ENCODE results near the gene SGPP1.
"Not testable (repeated sequence)": the region's sequence is repeated elsewhere in the genome, so short reads cannot be mapped to it uniquely, and the experiment has no call there.

SGPP1 gene

DNA sequence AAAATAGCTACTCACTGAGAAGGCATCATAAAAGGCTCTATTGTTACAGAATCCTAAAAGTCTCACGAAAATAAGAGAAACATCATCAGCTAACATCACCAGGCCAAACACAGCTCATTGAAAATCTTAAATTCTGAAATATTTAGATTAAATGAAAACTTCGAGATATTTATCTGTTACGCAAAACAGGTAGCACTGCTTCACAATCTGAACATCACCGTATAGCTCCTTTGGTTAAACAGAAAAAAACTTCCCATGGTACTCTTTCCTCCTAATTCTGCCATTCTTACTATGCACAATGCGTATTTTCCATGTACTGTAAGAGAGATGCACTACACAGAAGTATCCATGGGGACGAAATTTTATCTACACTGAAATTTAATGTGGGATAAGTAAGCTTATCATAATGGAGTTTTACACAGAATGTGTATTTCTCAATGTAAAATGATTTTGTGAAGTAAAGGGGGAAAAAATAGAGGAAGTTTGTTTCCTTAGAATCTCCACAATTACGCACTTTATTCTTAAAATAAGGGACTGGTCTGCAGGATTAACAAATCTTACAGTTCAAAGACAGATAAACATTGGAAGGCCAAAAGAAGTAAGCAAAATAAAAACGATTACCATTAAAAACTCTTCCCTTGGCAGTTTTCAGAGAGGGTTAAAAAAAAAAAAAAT is 1.9 kb downstream of the SGPP1 start:
- DNase-seq = no peak

DNA sequence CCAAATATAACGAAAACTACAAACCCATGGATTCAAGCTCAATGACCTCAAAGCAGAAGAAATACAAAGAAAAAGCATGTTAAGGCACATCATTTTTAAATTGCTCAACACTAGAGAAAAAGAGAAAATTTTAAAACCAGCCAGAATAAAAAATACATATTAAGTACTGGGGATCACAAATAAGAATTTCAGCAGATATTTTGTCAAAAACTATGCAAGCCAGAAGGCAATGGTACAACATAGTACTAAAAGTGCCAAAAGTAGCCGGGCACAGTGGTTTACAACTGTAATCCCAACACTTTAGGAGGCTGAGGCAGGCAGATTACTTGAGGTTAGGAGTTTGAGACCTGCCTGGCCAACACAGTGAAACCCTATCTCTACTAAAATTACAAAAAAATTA is 10.2 kb downstream of the SGPP1 start:
- no peak for DNase-seq

DNA sequence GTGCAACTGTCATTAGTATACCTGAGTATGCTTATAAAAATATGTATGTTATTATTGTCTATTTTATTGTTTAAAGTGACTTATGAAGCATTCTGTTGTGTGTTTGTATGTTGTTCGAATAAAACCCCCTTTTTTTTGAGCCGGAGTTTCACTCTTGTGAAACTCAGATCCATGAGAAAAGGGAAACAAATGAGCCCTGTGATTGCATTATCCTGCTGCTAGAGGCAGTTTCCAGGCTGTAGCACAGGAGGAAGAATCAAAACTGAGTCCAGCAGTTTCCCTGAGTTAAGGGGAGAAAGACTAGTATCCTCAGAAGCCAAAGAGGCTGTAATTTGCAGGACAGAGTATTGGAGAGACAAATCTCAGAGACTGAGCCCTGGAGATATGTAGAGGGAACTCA is 12.5 kb downstream of the SGPP1 start:
- DNase-seq = no peak

DNA sequence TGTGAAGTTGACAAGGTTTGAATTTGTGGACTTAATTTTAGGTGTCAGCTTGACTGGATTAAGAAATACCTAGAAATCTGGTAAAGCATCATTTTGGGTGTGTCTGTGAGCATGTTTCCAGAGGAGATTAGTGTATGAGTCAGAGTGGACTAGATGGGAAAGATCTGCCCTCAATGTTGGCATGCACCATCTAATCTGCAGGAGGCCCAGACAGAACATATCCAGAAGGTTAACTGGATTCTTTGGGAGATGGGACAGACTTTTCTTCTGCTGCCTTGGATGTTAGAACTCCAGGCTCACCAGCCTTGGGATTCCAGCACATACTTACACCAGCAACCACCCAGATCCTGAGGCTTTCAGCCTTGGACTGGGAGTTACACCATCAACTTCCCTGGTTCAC is 14.1 kb downstream of the SGPP1 start:
- DNase-seq = no peak

DNA sequence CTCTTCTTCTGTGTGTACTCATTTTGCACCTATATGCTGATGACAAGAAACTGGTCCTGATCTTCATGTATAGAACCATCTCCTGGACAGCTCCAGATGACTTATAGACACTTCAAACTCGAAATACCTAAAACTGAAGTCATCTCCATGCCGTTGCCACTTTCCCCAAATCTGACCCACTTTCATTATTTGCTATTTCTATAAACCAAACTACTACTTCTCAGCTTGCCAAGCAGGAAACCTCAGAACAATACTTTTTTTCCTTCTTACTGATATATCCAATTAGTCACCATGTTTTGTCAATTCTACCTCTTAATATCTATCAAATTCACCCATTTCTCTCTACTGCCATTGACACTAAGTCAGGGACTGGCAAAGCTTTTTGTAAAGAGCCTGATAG is 14.8 kb downstream of the SGPP1 start:
- no peak for DNase-seq

DNA sequence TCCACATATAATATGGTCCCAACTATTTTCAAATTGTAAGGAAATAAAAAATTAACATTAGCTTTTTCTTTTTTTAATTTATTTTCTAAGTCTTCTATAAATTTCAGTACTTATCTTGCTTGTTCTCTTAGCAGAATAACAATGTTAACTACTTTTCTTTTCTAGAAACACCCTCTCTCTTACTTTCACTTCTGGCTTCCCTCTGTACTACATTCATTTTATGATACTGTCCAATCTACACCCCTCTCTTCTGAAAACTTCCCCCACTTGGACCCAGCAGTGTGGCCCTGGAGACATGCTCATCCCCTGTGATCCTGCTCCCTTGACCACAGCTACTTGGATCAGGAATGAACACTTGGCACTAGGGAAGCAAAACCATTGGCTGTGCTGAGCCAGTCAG is 15.7 kb downstream of the SGPP1 start:
- no peak for DNase-seq

DNA sequence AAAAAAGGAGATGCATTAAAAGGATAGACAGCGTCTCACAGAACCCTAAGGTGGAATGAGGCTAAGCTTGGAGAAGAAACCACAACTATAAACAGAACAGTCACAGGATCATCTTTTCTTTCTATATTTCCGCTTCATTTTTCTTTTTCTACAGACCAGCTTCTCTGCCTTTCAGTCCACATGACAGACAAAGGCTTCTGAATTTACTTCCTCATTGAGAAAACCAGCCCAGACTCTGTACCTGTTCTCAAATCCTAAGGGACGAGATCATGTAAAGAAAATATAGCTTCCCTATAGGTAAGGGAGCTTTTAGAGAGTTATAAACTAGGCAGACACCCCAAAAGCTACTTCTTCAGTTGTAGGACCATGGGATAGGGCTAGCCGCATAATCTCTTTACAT is 17.4 kb downstream of the SGPP1 start:
- DNase-seq = no peak

DNA sequence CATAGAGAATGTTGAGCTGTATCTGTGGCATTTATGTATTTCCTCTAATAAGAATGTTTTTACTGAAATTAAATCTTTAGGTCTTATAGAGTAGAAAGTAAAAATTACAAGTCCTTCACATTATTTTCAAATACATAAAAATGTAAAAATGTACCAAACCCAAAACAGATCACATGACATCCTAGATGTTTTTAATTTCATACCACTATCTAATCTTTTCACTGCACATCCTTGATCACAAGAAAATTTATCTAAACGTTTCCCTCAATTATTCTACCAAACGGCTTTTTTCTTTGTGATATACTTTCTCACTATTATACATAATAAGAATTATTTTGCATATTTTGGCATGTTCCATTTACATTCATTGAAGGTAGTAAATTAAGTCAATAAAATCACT is 18.3 kb downstream of the SGPP1 start:
- no peak for DNase-seq

DNA sequence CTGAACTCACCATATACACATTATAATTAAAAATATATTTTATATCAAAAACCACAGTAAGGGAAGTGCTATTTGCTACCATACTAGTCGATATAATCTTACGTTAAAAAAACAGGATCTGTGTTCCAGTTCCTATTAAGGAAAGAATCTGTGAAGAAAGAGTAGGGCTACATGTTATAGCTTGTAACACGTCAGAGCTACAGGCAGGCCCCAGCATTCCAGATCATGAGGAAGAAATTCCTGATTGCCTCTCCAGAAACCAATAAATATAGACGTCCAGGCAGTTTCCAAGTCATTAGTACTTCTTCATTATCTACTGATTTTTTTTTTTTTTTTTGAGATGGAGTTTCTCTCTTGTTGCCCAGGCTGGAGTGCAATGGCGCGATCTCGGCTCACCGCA is 20.6 kb downstream of the SGPP1 start:
- no peak for DNase-seq

DNA sequence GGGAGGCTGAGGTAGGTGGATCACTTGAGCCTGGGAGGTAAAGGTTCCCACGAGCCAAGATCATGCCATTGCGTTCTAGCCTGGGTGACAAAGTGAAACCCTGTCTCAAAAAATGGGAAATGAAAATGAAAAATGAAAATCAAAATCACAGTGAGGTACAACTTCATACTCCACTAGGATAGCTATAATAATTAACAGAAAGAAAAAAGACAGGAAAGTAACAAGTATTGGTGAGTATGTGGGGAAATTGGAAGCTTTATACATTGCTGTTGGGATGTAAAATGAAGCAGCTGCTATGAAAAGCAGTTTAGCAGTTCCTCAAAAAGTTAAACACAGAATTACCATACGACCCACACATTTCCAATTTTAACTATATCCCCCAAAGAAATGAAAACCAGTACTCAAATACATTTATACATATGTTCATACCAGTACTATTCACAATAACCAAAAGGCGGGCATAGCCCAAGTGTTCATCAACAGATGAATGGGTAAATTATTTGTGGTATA is 22.2 kb downstream of the SGPP1 start:
- no peak for DNase-seq

DNA sequence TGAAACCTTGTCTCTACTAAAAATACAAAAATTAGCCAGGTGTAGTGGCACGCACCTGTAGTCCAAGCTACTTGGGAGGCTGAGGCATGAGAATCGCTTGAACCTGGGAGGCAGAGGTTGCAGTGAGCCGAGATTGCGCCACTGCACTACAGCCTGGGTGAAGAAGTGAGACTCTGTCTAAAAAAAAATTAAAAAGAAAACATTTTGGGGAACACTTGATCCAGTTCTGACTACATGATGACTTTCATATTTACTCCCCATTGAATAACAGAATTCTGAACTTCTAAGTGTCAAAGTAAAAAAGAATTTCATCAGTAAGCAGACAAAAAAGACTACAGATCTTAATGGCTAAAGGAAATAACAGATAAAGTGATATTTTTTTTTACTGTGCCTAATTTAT is 25.3 kb downstream of the SGPP1 start:
- DNase-seq = not testable (repeated sequence)

DNA sequence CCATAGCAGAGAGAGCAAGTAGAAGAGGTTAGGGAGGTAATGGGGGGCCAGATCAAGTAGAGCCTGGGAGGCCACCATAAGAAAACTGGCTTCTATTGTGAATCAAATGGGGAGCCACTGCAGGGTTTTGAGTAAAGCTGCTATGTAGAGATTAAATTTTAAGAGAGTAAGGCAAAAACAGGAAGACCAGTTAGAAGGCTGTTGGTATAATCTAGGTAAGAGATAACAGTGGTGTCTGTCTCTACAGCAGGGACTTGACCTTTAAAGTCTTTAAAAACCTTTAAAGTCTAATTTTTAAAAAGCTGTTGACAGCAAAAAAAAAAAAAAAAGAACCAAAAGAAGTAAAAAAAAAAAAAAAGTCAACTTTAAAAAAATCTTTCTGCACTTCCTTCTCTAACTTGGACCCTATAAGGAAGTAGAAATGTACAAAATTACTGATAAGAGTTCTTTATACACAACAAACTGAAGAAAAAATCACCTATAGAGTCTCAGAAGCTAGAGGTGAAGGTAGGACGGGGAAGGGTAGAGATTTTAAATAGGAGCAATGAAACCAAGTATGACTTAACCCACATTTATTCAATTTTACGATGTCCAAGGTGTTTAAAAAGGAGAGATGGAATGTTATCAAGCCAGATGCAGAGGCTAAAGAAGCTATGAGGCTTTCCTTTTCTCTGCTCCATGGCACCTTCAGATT is 26.1 kb downstream of the SGPP1 start:
- no peak for DNase-seq

DNA sequence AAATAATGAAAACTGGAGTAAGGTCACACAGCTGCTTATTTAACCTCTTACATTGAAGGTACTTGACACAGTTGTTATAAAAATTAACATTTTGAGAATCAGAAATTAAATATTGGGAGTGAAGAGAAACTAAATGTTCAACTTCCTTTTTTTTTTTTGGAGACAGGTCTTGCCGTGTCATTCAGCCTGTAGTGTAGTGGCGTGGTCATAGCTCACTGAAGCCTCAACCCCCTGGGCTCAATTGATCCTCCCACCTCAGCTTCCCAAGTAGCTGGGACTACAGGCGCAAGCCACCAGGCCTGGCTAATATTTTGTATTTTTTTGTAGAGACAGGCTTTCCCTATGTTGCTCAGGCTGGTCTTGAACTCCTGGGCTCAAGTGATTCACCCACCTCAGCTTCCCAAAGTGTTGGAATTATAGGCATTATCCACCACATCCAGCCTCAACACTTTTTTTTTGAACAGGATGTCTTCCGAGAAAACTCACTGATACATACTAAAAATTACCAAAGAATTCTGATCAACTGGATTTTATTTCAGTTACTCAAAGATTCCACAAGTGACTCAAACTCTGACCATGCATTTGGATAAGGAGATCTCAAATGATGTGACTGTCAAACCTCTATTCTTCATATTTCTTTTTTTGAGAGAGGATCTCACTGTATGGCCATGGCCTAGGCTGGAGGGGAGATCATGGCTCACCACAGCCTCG is 35.4 kb downstream of the SGPP1 start:
- no peak for DNase-seq

DNA sequence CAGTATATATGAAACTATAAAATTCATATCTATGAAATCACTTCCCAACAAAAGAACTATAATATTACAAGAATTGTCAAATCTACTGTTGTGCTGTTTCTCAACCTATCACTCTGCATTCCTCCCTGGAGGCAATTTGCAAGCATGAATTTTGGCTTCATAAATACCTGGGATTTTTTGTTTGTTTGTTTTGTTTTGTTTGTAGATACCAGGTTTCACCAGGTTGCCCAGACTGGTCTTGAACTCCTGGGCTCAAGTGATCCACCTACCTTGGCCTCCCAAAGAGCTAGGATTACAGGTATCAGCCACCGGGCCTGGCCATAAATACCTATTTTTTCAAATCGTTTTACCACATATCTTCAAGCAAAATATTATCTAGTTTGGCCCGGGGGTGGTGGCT is 38.7 kb downstream of the SGPP1 start:
- no peak for DNase-seq

DNA sequence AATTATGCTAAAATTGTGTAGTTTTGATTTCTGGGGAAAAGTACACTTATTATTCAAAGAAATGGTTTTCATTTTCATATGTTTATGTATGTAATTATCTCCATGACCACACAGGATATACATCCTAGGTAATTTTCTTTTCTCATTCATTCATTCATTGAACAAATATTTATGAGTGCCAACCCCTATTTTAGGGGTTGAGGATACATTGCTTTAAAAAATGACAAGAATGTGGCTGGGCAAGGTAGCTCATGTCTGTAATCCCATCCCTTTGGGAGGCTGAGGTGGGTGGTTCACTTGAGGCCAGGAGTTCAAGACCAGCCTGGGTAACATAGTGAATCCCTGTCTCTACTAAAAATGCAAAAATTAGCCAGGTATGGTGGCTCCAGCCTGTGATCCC is 40.9 kb downstream of the SGPP1 start:
- no peak for DNase-seq

DNA sequence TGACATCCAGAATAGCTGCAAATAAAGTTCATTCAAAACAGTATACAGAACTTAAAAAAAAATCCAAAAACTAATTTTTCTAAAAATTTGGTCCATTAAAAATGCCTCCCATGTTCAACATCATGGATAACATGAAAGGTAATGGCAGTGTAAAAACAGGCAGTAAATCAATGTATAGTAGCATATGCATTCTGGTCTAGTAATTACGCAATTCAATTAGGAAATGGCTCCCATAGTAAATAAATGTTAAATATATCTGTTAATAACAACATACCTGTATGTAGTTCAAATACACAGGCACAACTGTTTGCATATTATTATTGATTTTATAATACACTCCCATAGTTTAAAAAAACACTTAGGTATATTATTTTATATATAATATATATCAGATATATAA is 42.5 kb downstream of the SGPP1 start:
- no peak for DNase-seq

DNA sequence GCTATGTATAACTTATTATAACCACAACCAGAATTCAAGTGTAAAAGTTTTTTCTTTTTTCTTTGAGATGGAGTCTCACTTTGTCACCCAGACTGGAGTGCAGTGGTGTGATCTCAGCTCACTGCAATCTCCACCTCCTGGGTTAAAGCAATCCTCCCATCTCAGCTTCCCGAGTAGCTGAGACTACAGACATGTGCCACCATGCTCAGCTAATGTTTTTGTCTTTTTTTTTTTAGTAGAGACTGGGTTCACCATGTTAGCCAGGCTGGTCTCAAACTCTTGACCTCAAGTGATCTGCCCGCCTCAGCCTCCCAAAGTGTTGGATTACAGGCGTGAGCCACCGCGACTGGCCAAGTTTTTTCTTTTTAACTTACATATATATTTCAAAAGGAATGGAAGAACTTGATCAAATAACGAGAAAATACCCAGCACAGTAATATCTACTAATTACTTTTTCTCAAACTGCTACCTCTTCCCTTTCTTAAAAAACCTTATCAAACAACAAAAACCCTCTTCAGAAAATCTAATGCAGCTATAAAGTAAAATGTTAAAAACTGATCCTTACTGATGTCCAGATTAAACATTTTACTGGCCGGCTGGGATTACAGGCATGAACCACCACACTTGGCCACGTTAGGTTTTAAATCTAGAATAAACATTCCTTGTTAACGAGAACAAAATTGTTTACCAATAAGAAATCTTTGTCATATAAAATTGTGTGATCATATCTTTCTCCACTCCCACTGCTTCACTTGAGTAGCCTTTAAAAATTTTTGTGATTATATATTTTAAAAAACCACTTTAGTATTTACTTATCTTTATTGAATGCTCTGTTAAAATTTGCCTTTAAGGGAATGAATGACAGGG is 44.9 kb downstream of the SGPP1 start:
- DNase-seq = no peak

DNA sequence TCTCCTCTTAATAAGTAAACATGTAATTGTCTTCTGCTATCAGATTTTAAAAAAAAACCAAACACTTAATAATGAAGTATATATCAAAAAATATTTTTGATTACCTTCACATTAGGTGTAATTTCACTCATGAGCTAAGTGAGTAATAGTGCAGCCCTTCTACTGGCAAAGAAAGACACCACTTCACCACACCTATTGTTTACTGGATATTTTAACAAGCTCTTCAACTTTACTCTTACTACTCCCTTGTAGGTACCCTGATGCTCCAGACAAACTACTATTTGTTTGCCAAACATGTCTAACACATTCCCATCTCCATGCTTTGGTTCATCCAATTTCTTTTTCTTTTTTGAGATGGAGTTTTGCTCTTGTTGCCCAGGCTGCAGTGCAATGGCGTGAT is 49.3 kb downstream of the SGPP1 start:
- no peak for DNase-seq

DNA sequence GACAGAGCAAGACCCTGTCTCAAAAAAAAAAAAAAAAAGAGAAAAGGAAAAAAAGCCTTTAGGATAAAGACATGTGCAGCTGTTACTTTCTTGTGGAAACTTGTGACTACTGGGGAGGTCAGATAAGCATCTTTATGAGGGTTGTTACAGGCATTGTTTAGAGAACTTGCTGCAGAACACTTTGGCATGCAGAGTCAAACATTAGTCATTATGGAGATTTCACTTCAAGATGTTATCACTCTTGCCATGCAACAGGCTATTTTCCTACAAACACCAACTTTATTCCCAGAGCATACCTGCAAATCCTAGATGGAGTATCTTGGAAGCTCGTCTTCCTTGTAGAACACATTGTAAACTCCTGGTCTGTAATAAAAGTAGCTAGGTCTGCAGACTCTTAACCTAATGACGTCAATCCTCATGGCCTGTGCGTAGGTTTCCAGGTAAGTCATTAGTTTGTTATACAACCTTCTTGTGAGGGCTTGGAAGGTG is 49.9 kb downstream of the SGPP1 start:
- no peak for DNase-seq

DNA sequence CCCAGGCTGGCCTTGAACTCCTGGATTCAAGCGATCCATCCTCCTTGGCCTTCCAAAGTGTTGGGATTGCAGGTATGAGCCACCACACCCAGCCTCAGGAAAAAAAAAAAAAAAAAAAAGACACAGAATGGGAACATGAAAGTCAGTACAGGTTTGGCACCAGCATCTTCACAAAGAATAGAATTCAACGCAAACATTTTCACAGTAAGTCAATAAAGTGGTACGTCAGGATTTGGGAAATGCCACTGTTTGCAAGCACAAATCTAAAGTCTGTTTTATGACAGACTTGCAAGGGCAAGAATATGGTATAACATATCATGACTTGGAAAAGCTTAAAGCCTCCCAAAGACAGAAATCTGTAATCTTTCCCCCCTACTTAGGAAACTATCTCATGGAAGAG is 51.2 kb downstream of the SGPP1 start:
- DNase-seq = no peak

DNA sequence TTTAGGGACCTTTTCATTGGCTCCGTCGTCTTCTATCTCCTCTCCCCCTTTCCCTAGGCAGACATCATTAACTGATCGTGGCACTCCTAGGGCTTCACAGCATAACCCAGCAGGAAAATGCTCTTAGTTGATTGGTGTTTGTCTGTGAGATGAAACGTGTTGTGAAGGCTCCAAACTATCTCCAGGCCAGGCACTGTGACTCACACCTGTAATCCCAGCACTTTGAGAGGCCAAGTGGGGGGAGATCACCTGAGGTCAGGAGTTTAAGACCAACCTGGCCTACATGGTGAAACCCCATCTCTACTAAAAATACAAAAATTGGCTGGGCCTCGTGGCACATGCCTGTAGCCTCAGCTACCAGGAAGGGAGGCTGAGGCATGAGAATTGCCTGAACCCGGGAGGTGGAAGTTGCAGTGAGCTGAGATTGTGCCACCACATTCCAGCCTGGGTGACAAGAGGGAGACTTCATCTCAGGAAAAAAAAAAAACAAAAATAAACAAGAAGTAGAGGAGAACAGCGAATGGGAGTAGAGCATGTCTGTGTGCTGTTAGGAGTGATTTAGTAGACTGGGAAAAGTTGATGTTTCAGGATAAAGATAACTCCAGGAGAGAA is 53.9 kb downstream of the SGPP1 start:
- DNase-seq = no peak

DNA sequence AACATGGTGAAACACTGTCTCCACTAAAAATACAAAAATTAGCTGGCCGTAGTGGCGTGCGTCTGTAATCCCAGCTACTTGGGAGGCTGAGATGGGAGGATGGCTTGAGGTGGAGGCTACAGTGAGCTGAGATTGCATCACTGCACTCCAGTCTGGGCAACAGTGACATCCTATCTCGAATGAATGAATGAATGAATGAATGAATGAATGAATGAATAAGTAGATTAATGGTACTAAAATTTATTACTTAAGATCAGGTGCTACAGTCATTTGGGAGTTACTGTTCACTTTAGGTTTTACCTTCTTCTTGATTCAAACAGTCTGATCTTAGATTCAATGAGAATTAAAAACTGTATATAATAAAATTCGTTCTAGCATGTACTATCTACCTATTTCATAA is 54.6 kb downstream of the SGPP1 start:
- no peak for DNase-seq
